ENCODE results near the gene PPP4C.
"Not testable (repeated sequence)": the region's sequence is repeated elsewhere in the genome, so short reads cannot be mapped to it uniquely, and the experiment has no call there.

The PPP4C gene

GRCh38 chr16:30031477-30031918 is 44.3 kb upstream of the PPP4C start:
- H3K27me3 ChIP-seq (ENCODE audit: insufficient read depth, insufficient read length) = peaks cover 18% of the 10 kb centered on the region
- peak overlapping the region; percentile 39 for H3K4me3 ChIP-seq (ENCODE audit: insufficient read length, low read depth)
- no peaks in the 10 kb centered on the region for H3K9me3 ChIP-seq (ENCODE audit: insufficient read depth, low read length)
- H3K36me3 ChIP-seq (ENCODE audit: insufficient read depth, insufficient read length, low read length) = no peaks in the 10 kb centered on the region
- TF ChIP-seq YY1 (IDR thresholded peaks at IDR 0.05; ENCODE audit: insufficient read depth, insufficient read length) (no peak), ZNF274 (IDR thresholded peaks at IDR 0.05; ENCODE audit: low read depth, low read length) (no peak), SUZ12 (IDR thresholded peaks at IDR 0.05; ENCODE audit: extremely low read depth, insufficient read depth, insufficient read length) (no peak)
- DNase-seq (ENCODE audit: low read depth, low spot score) = no peak
- H3K4me1 ChIP-seq (ENCODE audit: insufficient read depth, insufficient read length) = peaks cover 14% of the 10 kb centered on the region
- peak overlapping the region; percentile 66 for H3K9ac ChIP-seq (ENCODE audit: insufficient read length, low read depth)

GRCh38 chr16:30032083-30032819 is 43.5 kb upstream of the PPP4C start:
- TF ChIP-seq YY1 (IDR thresholded peaks at IDR 0.05; ENCODE audit: insufficient read depth, insufficient read length) = no peak
- TF ChIP-seq ZNF274 (IDR thresholded peaks at IDR 0.05; ENCODE audit: low read depth, low read length) = no peak
- TF ChIP-seq SUZ12 (IDR thresholded peaks at IDR 0.05; ENCODE audit: extremely low read depth, insufficient read depth, insufficient read length) = no peak
- H3K4me3 ChIP-seq (ENCODE audit: insufficient read length, low read depth) = no peak overlapping the region
- peak; percentile 88 for DNase-seq (ENCODE audit: low read depth, low spot score)
- no peaks in the 10 kb centered on the region for H3K9me3 ChIP-seq (ENCODE audit: insufficient read depth, low read length)
- H3K4me1 ChIP-seq (ENCODE audit: insufficient read depth, insufficient read length) = peaks cover 14% of the 10 kb centered on the region
- H3K36me3 ChIP-seq (ENCODE audit: insufficient read depth, insufficient read length, low read length) = no peaks in the 10 kb centered on the region
- H3K9ac ChIP-seq (ENCODE audit: insufficient read length, low read depth) = peak overlapping the region; percentile 17
- H3K27me3 ChIP-seq (ENCODE audit: insufficient read depth, insufficient read length) = peaks cover 18% of the 10 kb centered on the region

- H3K4me1 ChIP-seq (ENCODE audit: insufficient read depth, insufficient read length) = peaks cover 9% of the 10 kb centered on the region
- H3K36me3 ChIP-seq (ENCODE audit: insufficient read depth, insufficient read length, low read length) = no peaks in the 10 kb centered on the region
- H3K4me3 ChIP-seq (ENCODE audit: insufficient read length, low read depth) = no peak overlapping the region
- H3K9me3 ChIP-seq (ENCODE audit: insufficient read depth, low read length) = no peaks in the 10 kb centered on the region
- TF ChIP-seq ZNF274 (IDR thresholded peaks at IDR 0.05; ENCODE audit: low read depth, low read length) (no peak), YY1 (IDR thresholded peaks at IDR 0.05; ENCODE audit: insufficient read depth, insufficient read length) (no peak), SUZ12 (IDR thresholded peaks at IDR 0.05; ENCODE audit: extremely low read depth, insufficient read depth, insufficient read length) (no peak)
- no peak overlapping the region for H3K9ac ChIP-seq (ENCODE audit: insufficient read length, low read depth)
- H3K27me3 ChIP-seq (ENCODE audit: insufficient read depth, insufficient read length) = peaks cover 18% of the 10 kb centered on the region
- DNase-seq (ENCODE audit: low read depth, low spot score) = no peak
Observed at GRCh38 chr16:30033270-30033669, 42.5 kb upstream of the PPP4C start.

- no peak for DNase-seq (ENCODE audit: low read depth, low spot score)
- H3K9ac ChIP-seq (ENCODE audit: insufficient read length, low read depth) = no peak overlapping the region
- no peaks in the 10 kb centered on the region for H3K9me3 ChIP-seq (ENCODE audit: insufficient read depth, low read length)
- TF ChIP-seq ZNF274 (IDR thresholded peaks at IDR 0.05; ENCODE audit: low read depth, low read length) = no peak
- TF ChIP-seq SUZ12 (IDR thresholded peaks at IDR 0.05; ENCODE audit: extremely low read depth, insufficient read depth, insufficient read length) = no peak
- TF ChIP-seq YY1 (IDR thresholded peaks at IDR 0.05; ENCODE audit: insufficient read depth, insufficient read length) = no peak
- no peak overlapping the region for H3K4me3 ChIP-seq (ENCODE audit: insufficient read length, low read depth)
- H3K36me3 ChIP-seq (ENCODE audit: insufficient read depth, insufficient read length, low read length) = no peaks in the 10 kb centered on the region
- H3K4me1 ChIP-seq (ENCODE audit: insufficient read depth, insufficient read length) = no peaks in the 10 kb centered on the region
- H3K27me3 ChIP-seq (ENCODE audit: insufficient read depth, insufficient read length) = no peaks in the 10 kb centered on the region
Observed at GRCh38 chr16:30040221-30040620, 35.6 kb upstream of the PPP4C start.

- not testable (repeated sequence) for H3K9me3 ChIP-seq (ENCODE audit: insufficient read depth, low read length); H3K36me3 ChIP-seq (ENCODE audit: insufficient read depth, insufficient read length, low read length); H3K4me1 ChIP-seq (ENCODE audit: insufficient read depth, insufficient read length); H3K4me3 ChIP-seq (ENCODE audit: insufficient read length, low read depth); H3K9ac ChIP-seq (ENCODE audit: insufficient read length, low read depth); H3K27me3 ChIP-seq (ENCODE audit: insufficient read depth, insufficient read length); DNase-seq (ENCODE audit: low read depth, low spot score)
Observed at GRCh38 chr16:30040690-30041089, 35.1 kb upstream of the PPP4C start.

GRCh38 chr16:30041841-30042240 is 34.0 kb upstream of the PPP4C start:
- H3K36me3 ChIP-seq (ENCODE audit: insufficient read depth, insufficient read length, low read length) = no peaks in the 10 kb centered on the region
- no peak for DNase-seq (ENCODE audit: low read depth, low spot score)
- no peak overlapping the region for H3K4me3 ChIP-seq (ENCODE audit: insufficient read length, low read depth)
- no peak overlapping the region for H3K9ac ChIP-seq (ENCODE audit: insufficient read length, low read depth)
- H3K9me3 ChIP-seq (ENCODE audit: insufficient read depth, low read length) = no peaks in the 10 kb centered on the region
- TF ChIP-seq YY1 (IDR thresholded peaks at IDR 0.05; ENCODE audit: insufficient read depth, insufficient read length) (no peak), ZNF274 (IDR thresholded peaks at IDR 0.05; ENCODE audit: low read depth, low read length) (no peak)
- H3K27me3 ChIP-seq (ENCODE audit: insufficient read depth, insufficient read length) = no peaks in the 10 kb centered on the region
- no peaks in the 10 kb centered on the region for H3K4me1 ChIP-seq (ENCODE audit: insufficient read depth, insufficient read length)

- Histone ChIP-seq H3K4me3 (ENCODE audit: insufficient read length, low read depth) (no peak overlapping the region), H3K4me1 (ENCODE audit: insufficient read depth, insufficient read length) (no peaks in the 10 kb centered on the region), H3K27me3 (ENCODE audit: insufficient read depth, insufficient read length) (no peaks in the 10 kb centered on the region), H3K36me3 (ENCODE audit: insufficient read depth, insufficient read length, low read length) (no peaks in the 10 kb centered on the region), H3K9ac (ENCODE audit: insufficient read length, low read depth) (no peak overlapping the region), H3K9me3 (ENCODE audit: insufficient read depth, low read length) (no peaks in the 10 kb centered on the region)
- DNase-seq (ENCODE audit: low read depth, low spot score) = no peak
- no peak for TF ChIP-seq ZNF274 (IDR thresholded peaks at IDR 0.05; ENCODE audit: low read depth, low read length)
- no peak for TF ChIP-seq SUZ12 (IDR thresholded peaks at IDR 0.05; ENCODE audit: extremely low read depth, insufficient read depth, insufficient read length)
- TF ChIP-seq YY1 (IDR thresholded peaks at IDR 0.05; ENCODE audit: insufficient read depth, insufficient read length) = no peak
Observed at GRCh38 chr16:30046178-30046577, 29.6 kb upstream of the PPP4C start.
